Gastrocnemius medialis (tissue), 4 donors: ENCODE results near the gene PI3. TPM values are rescaled to one million over a fixed set of nuclear protein-coding genes. Genes with fewer than 3 reads are reported as not detected.
"Not testable (repeated sequence)": the region's sequence is repeated elsewhere in the genome, so short reads cannot be mapped to it uniquely, and the experiment has no call there.

ENCODE experiments used
- ATAC-seq, 2 donors: fragments of 150-250 bp; one replicate each; pipeline ENCODE4 v1.9.1; 2016
- DNase-seq, 2 donors: peaks; one replicate each; pipeline ENCODE4 v3.0.0-alpha.2; 2019
- H3K27ac ChIP-seq, 4 donors: fragments of 200-600 bp; sonication (generic); 1 replicate in 1 of 4; 2 replicates in 3 of 4; pipeline ENCODE4 v1.5.1; 2016 to 2018; ENCODE audit warnings: mild to moderate bottlenecking in 2 of 4, moderate library complexity in 1 of 4
- H3K27me3 ChIP-seq, 3 donors: fragments of 200-600 bp; sonication (generic) in 2 of 3; 1 replicate in 1 of 3; 2 replicates in 2 of 3; pipeline versions ENCODE4 v1.5.1 to v1.6.0; 2016 to 2019; ENCODE audit warnings: mild to moderate bottlenecking in 1 of 3, moderate library complexity in 1 of 3
- H3K36me3 ChIP-seq, 2 donors: fragments of 200-600 bp; sonication (generic) in 1 of 2; one replicate each; pipeline ENCODE4 v1.5.1; 2017 to 2018
- H3K4me1 ChIP-seq, 2 donors: fragments of 200-600 bp; sonication (generic) in 1 of 2; one replicate each; pipeline ENCODE4 v1.5.1; 2016 to 2017; ENCODE audit warnings: mild to moderate bottlenecking in 2 of 2
- H3K4me3 ChIP-seq, 4 donors: fragments of 200-600 bp; sonication (generic) in 3 of 4; 1 replicate in 1 of 4; 2 replicates in 3 of 4; pipeline ENCODE4 v1.5.1; 2016 to 2019; ENCODE audit warnings: mild to moderate bottlenecking in 2 of 4
- H3K9me3 ChIP-seq, 3 donors: fragments of 200-600 bp; sonication (generic) in 2 of 3; 1 replicate in 1 of 3; 2 replicates in 2 of 3; pipeline ENCODE4 v1.5.1; 2016 to 2019
- CTCF ChIP-seq, 5 experiments: fragments of 450-650 bp in 3 of 5; fragments of 200-600 bp in 2 of 5; sonication (generic) in 2 of 5; IDR thresholded peaks in 4 of 5; conservative IDR thresholded peaks in 1 of 5; 1 replicate in 4 of 5; 2 replicates in 1 of 5; pipeline ENCODE4 v1.5.1; 2016 to 2019; ENCODE audit warnings: antibody characterized with exemption in 5 of 5, mild to moderate bottlenecking in 3 of 5, moderate library complexity in 3 of 5
- POLR2A ChIP-seq, 2 donors: fragments of 450-650 bp; IDR thresholded peaks; one replicate each; pipeline ENCODE4 v1.6.1; 2017; ENCODE audit warnings: antibody characterized with exemption in 2 of 2, mild to moderate bottlenecking in 2 of 2, moderate library complexity in 2 of 2
- in situ Hi-C, 4 donors: fragments of 200-750 bp; cut with MboI; loops; one replicate each; pipeline versions ENCODE4 v1.15.0 to v1.8.0; 2017; ENCODE audit warnings: low sequenced_read_pairs in 4 of 4
- intact Hi-C: fragments of 100-400 bp; cut with DNase I; formaldehyde crosslinking; loops from one replicate; pipeline ENCODE4 v1.15.1; 2023; ENCODE audit warnings: low total_unique reads
- total RNA-seq, 4 donors: library from RNA; depleted of rRNA; stranded (reverse); fragments of >200 nt; gene quantifications; one replicate each; pipeline versions ENCODE4 v1.1.0 to v1.2.3, GENCODE V29; 2016

PI3 gene, protein sequence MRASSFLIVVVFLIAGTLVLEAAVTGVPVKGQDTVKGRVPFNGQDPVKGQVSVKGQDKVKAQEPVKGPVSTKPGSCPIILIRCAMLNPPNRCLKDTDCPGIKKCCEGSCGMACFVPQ
- total RNA-seq, result 1 to 10 TPM in 1 of 4 donors, not detected in 3; 1.4 TPM

- Histone ChIP-seq H3K4me3 (no peak within 1 kb of the TSS), H3K36me3 (no peaks in the 10 kb centered on the region), H3K27ac (no peak within 1 kb of the TSS), H3K9me3 (no peaks in the 10 kb centered on the region), H3K27me3 (no peaks in the 10 kb centered on the region), H3K4me1 (no peaks in the 10 kb centered on the region)
- DNase-seq, result no peak
- no peak for ATAC-seq
- TF ChIP-seq POLR2A (IDR thresholded peaks at IDR 0.05), result no peak
- no peak for TF ChIP-seq CTCF (IDR thresholded peaks at IDR 0.05 in 4 of 5, conservative IDR thresholded peaks at IDR 0.05 in 1 of 5)
- in situ Hi-C loops (no loop called here), intact Hi-C loops (no loop called here)
Observed at GRCh38 chr20:45174434-45175364, at the start of gene PI3. PI3 (plus strand) TSS chr20:45174902; CDS start chr20:45174923, 21 bp downstream.

DNA sequence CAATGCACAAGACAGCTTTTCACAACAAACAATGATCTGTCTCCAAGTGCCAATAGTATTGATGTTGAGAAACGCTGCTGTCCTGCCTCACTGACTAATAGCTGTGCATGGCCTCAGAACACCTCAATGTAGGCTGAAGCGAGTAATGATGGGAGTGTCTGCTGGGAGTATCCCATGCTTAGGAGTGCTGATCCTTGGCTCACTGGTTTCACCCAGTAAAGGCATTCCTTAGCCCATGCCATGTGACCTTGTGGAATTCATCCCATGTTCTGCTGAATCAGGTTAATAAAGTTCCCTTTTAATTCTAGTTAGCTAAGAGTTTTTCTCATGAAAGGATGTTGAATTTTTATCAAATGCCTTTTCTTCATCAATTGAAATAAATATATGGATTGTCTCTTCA, 46.6 kb upstream of the PI3 start:
- in situ Hi-C loops (loop anchor here in 2 of 4 donors (25.0 kb wide), 1 partner anchor 159 kb away; no protein-coding TSS in a partner anchor), intact Hi-C loops (no loop called here)
- DNase-seq, result no peak
- H3K9me3 ChIP-seq, result no peaks in the 10 kb centered on the region
- H3K4me1 ChIP-seq, result no peaks in the 10 kb centered on the region
- no peaks in the 10 kb centered on the region for H3K36me3 ChIP-seq
- TF ChIP-seq POLR2A (IDR thresholded peaks at IDR 0.05) (no peak), CTCF (IDR thresholded peaks at IDR 0.05 in 4 of 5, conservative IDR thresholded peaks at IDR 0.05 in 1 of 5) (no peak)
- no peak overlapping the region for H3K27ac ChIP-seq
- no peak overlapping the region for H3K4me3 ChIP-seq
- ATAC-seq, result no peak
- peaks cover 0 to 3% (median 3%) of the 10 kb centered on the region in 3 donors for H3K27me3 ChIP-seq

GRCh38 chr20:45136911-45137310, 37.8 kb upstream of the PI3 start:
- Histone ChIP-seq H3K27me3 (no peaks in the 10 kb centered on the region), H3K27ac (no peak overlapping the region), H3K36me3 (no peaks in the 10 kb centered on the region), H3K4me3 (no peak overlapping the region), H3K4me1 (no peaks in the 10 kb centered on the region), H3K9me3 (no peaks in the 10 kb centered on the region)
- intact Hi-C loops (no loop called here), in situ Hi-C loops (loop anchor here in 2 of 4 donors (25.0 kb wide), 1 partner anchor 150 kb away; no protein-coding TSS in a partner anchor)
- no peak for ATAC-seq
- no peak for DNase-seq
- no peak for TF ChIP-seq CTCF (IDR thresholded peaks at IDR 0.05 in 4 of 5, conservative IDR thresholded peaks at IDR 0.05 in 1 of 5)
- TF ChIP-seq POLR2A (IDR thresholded peaks at IDR 0.05), result no peak

DNA sequence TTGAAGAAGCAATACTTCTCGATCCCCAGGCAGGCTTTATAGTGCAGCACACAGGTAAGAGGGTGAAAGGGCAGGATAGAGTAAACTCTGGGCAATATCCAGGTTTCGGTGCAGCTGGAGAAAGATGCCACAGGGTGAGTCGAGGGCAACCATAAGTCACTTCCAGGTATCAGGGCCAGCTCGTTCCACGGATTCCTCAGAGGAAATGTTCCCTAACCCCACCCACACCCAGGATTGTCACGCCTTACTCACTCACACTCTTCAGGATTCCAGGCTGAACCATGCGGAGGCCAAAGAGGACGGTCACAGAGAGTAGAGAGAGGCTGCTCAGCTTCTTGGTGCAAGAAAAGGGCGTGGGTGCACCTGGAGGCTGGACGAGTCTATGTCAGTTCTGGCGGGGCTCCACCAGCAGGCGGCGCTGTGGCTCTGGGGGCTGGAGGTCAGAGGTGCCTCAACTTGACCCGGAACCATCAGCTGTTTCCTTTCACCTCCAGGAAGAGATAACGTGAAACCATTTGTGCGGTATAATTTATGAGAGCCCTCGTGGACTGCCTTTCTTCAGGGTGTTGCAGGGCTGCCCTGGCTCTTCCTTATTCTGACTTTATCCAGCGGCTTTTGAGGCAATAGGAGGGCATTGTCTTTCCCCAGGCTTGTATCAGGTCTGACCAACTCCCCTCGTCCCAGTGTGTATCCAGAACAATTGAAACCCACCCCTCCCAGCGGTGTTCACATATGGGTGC, 36.0 kb upstream of the PI3 start:
- Histone ChIP-seq H3K27me3 (no peaks in the 10 kb centered on the region), H3K4me3 (no peak overlapping the region), H3K36me3 (no peaks in the 10 kb centered on the region), H3K27ac (no peak overlapping the region), H3K9me3 (no peaks in the 10 kb centered on the region), H3K4me1 (no peaks in the 10 kb centered on the region)
- ATAC-seq (no peak), DNase-seq (no peak)
- TF ChIP-seq CTCF (IDR thresholded peaks at IDR 0.05 in 4 of 5, conservative IDR thresholded peaks at IDR 0.05 in 1 of 5), result peak in 4 of 5 experiments; percentile 11 to 50 (median 34)
- no peak for TF ChIP-seq POLR2A (IDR thresholded peaks at IDR 0.05)
- intact Hi-C loops (loop anchor here (2.0 kb wide), 1 partner anchor 152 kb away; no protein-coding TSS in a partner anchor), in situ Hi-C loops (loop anchor here in 2 of 4 donors (25.0 kb wide), 1 partner anchor 149 kb away; no protein-coding TSS in a partner anchor)

- in situ Hi-C loops, result loop anchor here in 2 of 4 donors (25.0 kb wide), 1 partner anchor 147 kb away; no protein-coding TSS in a partner anchor
- intact Hi-C loops, result loop anchor here (2.0 kb wide), 1 partner anchor 151 kb away; no protein-coding TSS in a partner anchor
- not testable (repeated sequence) for ATAC-seq, H3K4me3 ChIP-seq, H3K4me1 ChIP-seq, DNase-seq, H3K36me3 ChIP-seq, H3K27ac ChIP-seq, H3K27me3 ChIP-seq, H3K9me3 ChIP-seq
Observed at GRCh38 chr20:45139733-45140375, 34.8 kb upstream of the PI3 start.
